Ishikawa (cell line): ENCODE measurements around the gene FTO.

ENCODE experiments used
- CREB1 ChIP-seq: IDR thresholded peaks from 2 replicates; pipeline ENCODE4 v1.6.1; 2012; ENCODE audit warnings: low read depth
- EGR1 ChIP-seq: IDR thresholded peaks from 2 replicates; pipeline ENCODE4 v1.6.1; 2012
- EP300 ChIP-seq: IDR thresholded peaks from 2 replicates; pipeline ENCODE4 v1.6.1; 2012; ENCODE audit warnings: borderline replicate concordance
- FOXM1 ChIP-seq: IDR thresholded peaks from 2 replicates; pipeline ENCODE4 v1.6.1; 2012; ENCODE audit warnings: low read depth, borderline replicate concordance
- RAD21 ChIP-seq: IDR thresholded peaks from 2 replicates; pipeline ENCODE4 v1.6.1; 2012; ENCODE audit warnings: low read depth
- TEAD4 ChIP-seq: IDR thresholded peaks from 2 replicates; pipeline ENCODE4 v1.6.1; 2012
- YY1 ChIP-seq: IDR thresholded peaks from 2 replicates; pipeline ENCODE4 v1.6.1; 2012; ENCODE audit warnings: low read depth
- ZBTB7A ChIP-seq: IDR thresholded peaks from 2 replicates; pipeline ENCODE4 v1.6.1; 2012; ENCODE audit warnings: low read depth
- TF ChIP-seq, protein P1 (sequence below): IDR thresholded peaks from 2 replicates; pipeline ENCODE4 v1.6.1; 2012; ENCODE audit warnings: low read depth, mild to moderate bottlenecking
- TF ChIP-seq, protein P2 (sequence below): IDR thresholded peaks from 2 replicates; pipeline ENCODE4 v1.6.1; 2012

DNA sequence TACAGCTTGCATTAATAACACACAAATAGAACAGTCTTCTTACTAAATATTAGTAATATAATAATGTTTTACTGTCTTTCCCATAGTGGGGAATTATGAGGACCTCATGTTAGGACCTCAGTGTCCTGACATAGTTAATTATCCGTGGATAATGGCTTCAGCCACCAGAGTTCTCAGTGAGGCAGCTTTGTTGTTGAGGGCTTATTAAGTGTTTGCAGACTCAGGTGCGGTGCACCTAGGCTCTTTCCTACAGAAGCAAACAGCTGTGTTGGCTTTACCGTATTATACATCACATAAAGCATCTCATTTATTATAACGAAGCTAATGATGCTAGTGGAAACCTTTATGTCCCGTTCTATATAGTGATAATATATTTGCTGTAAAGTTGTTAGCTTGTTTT lies 246.7 kb downstream of the FTO start:
- TF ChIP-seq EP300 (no peak), CREB1 (no peak), EGR1 (no peak), FOXM1 (no peak), RAD21 (no peak), YY1 (no peak), TEAD4 (no peak), ZBTB7A (no peak)
- TF ChIP-seq, protein P1, sequence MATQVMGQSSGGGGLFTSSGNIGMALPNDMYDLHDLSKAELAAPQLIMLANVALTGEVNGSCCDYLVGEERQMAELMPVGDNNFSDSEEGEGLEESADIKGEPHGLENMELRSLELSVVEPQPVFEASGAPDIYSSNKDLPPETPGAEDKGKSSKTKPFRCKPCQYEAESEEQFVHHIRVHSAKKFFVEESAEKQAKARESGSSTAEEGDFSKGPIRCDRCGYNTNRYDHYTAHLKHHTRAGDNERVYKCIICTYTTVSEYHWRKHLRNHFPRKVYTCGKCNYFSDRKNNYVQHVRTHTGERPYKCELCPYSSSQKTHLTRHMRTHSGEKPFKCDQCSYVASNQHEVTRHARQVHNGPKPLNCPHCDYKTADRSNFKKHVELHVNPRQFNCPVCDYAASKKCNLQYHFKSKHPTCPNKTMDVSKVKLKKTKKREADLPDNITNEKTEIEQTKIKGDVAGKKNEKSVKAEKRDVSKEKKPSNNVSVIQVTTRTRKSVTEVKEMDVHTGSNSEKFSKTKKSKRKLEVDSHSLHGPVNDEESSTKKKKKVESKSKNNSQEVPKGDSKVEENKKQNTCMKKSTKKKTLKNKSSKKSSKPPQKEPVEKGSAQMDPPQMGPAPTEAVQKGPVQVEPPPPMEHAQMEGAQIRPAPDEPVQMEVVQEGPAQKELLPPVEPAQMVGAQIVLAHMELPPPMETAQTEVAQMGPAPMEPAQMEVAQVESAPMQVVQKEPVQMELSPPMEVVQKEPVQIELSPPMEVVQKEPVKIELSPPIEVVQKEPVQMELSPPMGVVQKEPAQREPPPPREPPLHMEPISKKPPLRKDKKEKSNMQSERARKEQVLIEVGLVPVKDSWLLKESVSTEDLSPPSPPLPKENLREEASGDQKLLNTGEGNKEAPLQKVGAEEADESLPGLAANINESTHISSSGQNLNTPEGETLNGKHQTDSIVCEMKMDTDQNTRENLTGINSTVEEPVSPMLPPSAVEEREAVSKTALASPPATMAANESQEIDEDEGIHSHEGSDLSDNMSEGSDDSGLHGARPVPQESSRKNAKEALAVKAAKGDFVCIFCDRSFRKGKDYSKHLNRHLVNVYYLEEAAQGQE = no peak
- TF ChIP-seq, protein P2, sequence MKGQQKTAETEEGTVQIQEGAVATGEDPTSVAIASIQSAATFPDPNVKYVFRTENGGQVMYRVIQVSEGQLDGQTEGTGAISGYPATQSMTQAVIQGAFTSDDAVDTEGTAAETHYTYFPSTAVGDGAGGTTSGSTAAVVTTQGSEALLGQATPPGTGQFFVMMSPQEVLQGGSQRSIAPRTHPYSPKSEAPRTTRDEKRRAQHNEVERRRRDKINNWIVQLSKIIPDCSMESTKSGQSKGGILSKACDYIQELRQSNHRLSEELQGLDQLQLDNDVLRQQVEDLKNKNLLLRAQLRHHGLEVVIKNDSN = no peak
